NCI-H510A treated with DMSO at 0.1 percent for 48 hours (cell line): Measurements from ENCODE around the gene NUDT16L1.

ENCODE experiments used
- DNase-seq: peaks from one replicate; lab custom pipeline; 2025; lab: John Stamatoyannopoulos, UW

NUDT16L1 gene

DNA sequence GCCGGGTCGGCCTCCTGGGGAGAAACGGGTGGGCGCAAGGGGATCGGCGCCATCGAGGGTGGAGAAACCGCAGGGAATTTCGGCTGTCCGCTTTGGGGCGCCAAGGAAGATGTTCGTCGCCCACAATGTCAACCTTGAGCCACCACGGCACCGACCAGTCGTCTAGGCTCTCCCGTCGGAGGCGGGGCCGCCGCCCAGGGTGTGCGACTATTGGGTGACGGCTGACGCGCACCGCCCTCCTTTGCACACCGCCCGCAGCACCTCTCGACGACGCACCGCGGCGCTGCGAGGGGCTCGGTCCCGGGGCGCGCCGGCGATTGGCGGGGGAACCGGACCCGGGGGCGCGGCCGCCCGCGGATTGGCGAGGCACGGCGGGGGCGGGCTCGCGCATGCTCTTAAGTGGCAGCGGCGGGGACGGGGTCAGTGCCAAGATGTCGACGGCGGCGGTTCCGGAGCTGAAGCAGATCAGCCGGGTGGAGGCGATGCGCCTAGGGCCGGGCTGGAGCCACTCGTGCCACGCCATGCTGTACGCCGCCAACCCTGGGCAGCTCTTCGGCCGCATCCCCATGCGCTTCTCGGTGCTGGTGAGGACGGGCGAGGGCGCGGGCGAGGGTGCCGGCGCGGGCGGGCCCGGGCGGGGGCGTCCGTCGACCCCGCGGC is at the start of gene NUDT16L1:
TSS of gene NUDT16L1 (plus strand) at position 267 of the 660 bp plus-strand sequence. CDS start at position 432, 165 bp downstream.
- peak; percentile 86 for DNase-seq

DNA sequence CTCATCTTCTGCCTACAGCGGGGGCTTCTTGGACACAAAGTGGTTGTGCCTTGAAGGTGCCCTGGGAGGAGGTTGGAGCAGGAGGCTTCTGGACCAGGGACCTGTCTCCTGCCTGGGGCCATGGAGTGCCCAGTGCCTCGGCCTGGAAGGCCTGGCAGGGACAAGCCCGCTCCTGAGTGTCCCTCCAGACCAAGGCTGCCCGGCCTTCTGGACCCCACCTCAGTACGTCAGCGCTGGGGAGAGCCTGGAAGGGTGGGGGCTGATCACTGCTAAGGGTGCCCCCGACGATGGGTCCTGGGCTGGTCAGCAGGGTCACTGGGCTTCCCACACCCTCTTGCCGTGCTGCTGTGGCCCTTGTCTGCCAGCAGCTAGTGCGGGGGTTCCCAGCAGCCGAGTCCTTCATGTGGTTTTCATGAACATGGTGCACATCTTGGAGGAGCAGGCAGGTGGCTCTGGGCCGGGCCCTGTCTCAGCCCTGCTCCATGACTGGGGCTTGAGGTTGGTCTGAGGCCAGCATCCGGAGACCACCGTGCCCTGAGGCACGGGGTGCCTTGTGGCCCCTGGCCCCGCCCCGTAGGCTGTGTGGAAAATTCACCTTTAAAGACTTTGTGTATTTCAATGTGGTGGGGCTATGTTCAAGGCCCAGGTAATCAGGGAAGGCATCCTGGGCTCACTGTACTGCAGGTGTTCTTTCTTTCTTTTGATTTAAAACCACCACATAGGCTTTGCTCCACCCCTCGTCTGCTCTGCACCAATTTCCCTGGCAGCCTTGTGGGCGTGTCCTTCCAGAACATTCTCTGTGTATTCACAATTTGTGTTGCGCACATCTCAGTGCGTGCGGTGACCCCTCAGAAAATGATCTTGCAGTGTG is 46.4 kb upstream of the NUDT16L1 start:
- DNase-seq = no peak

GRCh38 chr16:4647644-4647980 is 45.8 kb upstream of the NUDT16L1 start:
- DNase-seq = no peak

- no peak for DNase-seq
Observed at GRCh38 chr16:4648917-4649316, 44.4 kb upstream of the NUDT16L1 start.

- no peak for DNase-seq
Observed at GRCh38 chr16:4649744-4650442, 43.5 kb upstream of the NUDT16L1 start.

GRCh38 chr16:4650443-4651074 is 42.8 kb upstream of the NUDT16L1 start:
- DNase-seq = peak; percentile 7

- DNase-seq = no peak
Observed at GRCh38 chr16:4651827-4652226, 41.5 kb upstream of the NUDT16L1 start.

- no peak for DNase-seq
Observed at GRCh38 chr16:4652561-4652960, 40.8 kb upstream of the NUDT16L1 start.

DNA sequence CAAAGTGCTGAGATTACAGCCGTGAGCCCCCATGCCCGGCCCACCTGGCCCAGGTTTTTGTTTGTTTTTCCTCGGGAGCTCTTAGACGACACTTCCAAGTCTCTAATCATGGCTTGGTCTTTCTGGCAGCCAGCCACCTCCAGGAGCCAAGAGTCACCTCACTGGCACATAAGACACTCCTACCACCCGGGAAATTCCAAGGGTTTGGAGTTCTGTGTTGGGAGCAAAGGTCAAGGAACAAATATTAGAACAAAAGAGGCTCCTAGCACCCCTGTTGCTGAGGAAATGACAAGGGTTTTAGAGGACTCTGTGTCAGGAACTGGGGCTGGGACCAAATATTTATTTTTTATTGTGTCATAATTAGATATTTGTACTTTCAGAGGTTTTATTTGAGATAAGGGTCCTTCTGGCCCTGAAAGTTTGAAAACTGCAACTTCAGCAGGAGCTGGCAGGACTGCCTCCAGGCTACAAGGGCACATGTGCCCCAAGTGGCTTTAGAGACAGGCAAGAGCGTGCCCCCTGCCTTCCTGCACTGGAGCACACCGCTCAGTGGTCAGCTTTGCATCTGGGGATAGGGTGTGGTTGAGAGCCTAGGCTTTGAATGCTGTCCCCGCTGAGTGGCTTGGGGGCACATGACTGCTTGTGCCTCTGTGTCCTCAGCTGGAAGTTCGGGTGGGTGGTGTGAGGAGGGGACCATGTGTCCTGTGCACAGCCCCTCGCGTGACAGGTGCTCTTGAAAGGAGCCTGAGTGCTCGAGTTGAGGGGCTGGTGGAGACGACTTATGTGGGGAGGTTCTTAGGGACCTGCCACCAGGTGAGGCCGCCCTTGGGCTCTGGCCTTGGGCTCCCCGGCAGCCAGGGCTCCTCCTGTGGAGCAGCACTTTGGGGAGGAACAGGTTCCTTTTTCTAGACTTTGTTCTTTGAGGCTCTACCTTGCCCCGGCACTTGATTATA is 39.1 kb upstream of the NUDT16L1 start:
- DNase-seq = no peak

GRCh38 chr16:4654964-4655590 is 38.3 kb upstream of the NUDT16L1 start:
- no peak for DNase-seq

GRCh38 chr16:4655801-4656200 is 37.6 kb upstream of the NUDT16L1 start:
- no peak for DNase-seq

DNA sequence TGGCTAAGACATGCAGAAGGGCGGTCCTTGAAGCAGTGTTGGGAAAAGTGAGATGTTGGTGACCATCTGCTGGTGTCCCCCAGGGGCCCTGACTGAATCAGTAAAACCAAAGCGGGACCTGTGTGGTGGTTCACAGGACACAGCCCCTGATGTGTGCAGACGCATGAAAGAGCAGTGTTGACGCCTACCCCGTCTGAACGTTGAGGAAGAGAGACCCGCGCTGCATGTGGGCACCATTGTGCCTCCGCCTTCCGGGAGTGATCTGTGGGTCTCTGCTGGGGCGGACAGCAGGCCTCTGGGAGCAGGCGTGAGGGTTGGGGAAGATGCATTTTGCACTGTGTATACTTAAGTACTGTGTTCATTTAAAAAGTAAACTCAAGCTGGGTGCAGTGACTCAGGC is 37.1 kb upstream of the NUDT16L1 start:
- DNase-seq = no peak

DNA sequence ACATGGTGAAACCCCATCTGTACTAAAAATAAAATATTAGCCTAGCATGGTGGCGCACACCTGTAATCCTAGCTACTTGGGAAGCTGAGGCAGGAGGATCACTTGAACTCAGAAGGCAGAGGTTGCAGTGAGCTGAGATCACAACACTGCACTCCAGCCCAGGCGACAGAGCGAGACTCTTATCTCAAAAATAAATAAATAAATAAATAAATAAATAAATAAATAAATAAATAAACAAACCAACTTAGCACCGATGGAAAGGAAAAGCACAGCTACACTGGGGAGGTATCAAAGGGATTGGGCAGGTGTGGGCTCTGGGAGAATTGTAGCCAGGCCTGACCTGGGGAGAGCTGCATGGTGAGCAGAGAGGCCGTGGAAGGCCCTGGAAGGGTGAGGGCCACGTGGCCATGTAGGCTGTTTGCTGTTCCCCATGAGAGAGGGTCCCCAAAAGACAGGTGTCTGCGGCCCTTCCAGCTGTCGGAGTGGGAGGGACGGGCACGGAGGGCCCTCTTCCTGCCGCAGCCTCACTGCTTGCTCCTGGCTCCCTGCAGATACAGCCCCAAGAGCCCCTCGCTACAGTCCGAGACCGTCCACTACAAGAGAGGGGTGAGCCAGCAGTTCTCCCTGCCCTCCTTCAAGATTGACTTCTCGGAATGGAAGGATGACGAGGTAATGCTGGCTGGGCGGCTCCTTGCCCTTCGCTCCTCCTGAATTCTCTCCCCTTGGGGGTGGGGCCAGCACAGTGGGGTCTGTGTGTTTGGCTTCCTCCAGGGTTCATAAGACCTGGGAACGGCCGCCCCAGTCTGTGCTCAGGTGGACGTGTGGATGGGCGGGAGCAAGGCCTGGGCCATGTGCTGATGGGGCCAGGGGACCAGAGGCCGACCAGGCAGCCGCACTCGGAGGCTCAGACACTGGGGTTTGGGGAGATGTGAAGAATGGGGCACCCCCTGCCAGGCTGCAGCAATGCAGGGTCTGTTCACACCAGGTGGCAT is 36.4 kb upstream of the NUDT16L1 start:
- DNase-seq = no peak

DNA sequence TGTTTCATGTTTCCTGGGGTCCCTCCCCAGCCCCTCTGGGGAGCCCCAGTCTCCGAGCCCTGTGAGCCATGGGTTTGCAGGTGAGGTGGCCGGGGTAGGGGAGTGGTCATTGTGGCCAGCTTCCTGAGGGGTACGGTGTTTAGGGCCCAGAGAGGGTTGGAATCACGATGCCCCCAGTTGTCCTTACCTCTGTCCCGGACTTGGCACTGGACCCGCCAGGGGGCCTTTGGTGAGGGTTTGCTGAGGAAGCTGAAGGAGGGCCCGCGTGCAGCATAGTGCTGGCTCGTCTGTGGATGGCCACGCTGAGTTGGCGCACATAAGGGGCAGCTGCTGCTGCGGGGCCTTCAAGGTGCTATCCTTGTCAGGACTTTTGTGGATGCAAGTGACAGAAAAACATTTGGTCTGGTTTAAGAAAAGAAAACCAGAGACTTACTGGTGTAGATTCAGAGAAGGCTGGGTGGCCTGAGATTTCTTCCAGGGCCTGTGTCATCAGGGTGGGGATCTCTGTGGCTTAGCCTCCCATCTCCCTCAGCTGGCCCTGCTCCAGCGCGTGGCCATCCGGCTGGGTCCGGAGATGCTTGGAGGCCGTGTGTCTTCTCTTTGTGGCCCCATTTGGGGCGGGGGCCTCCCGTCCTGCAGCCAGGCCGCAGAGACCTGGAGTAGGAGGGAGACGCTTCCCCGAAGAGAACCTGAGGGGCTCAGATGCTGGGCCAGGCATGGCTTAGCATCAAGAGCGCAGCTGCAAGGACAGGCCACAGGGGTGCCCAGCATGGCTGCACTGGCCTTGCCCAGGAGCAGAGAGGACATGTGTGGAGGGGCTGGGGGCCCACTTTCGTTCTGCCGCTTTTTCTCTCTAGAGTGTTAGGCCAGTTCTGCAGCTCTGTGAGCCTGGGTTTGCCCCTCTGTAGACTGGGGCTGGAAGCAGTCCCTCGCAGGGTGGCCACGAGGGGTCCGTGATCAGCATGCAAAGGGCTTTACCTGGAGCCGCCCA is 33.7 kb upstream of the NUDT16L1 start:
- no peak for DNase-seq

DNA sequence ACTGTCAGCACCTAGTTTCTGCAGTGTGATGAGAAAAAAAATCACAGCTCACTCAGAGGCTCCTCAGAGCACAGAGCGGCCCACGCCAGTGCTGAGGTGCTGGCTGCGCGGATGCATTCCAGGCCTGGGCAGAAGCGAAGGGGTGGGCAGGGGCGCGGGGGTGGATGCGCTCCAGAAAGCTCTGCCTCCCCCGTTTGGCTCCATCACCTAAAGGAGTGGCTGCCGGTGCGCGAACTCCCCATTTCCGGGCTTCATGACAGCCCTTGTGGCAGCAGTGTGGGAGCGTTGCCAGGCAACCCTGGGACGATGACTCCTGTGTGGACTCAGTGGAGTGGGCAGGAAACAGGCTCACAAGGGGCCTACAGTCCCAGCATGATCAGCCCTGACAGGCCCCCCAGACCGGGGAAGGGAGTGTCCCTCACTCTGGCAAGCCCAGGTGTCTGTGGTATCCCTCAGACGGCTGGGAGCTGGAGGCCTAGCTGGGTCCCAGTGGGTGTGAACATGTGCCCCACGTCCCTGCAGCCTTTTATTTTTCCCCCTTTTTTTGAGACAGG is 32.8 kb upstream of the NUDT16L1 start:
- no peak for DNase-seq

- DNase-seq = no peak
Observed at GRCh38 chr16:4661661-4662060, 31.7 kb upstream of the NUDT16L1 start.

GRCh38 chr16:4663465-4663776 is 29.9 kb upstream of the NUDT16L1 start:
- DNase-seq = no peak
